Astrocyte of the spinal cord (primary cell): ENCODE results near the gene ZCWPW1.

Experiments
- DNase-seq: peaks from one replicate; pipeline ENCODE4 v3.0.0; 2011; ENCODE audit warnings: low read depth, low spot score
- H3K4me3 ChIP-seq: 2 replicates; pipeline ENCODE4 v1.5.1; 2011; ENCODE audit warnings: low read depth, mild to moderate bottlenecking, low read length, moderate library complexity
- CTCF ChIP-seq: IDR thresholded peaks from 2 replicates; pipeline ENCODE4 v1.5.1; 2012; ENCODE audit warnings: low read depth, mild to moderate bottlenecking, low read length, inconsistent platforms
- in situ Hi-C: cut with HindIII; loops from 2 replicates; pipeline ENCODE4 v1.10.0; 2017; ENCODE audit warnings: low sequenced_read_pairs

Gene ZCWPW1

DNA sequence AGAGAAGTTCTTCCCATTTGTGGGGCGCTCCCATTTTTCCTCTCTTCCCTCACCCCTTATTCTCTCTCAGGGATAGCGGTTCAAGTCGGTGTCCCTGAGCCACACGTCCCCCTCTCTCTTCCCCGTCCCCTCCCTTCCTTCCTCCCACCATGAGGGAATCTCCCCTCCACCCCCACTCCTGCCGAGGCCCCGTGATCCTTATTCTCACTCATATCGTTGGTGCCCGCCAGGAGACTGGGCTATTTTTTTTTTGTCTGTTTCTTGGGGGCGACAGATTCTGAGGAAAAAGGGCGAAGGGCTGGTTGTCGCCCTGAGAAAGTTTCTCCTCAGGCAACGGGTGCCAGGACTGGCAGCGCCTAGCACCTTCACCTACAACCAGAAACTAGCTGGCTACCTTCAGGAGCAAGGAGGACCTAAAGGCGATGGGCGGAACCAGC lies 723 bp downstream of the ZCWPW1 start:
- no peak for DNase-seq
- in situ Hi-C loops: no loop called here
- no peak for TF ChIP-seq CTCF
- peak overlapping the region; percentile 65 for H3K4me3 ChIP-seq

DNA sequence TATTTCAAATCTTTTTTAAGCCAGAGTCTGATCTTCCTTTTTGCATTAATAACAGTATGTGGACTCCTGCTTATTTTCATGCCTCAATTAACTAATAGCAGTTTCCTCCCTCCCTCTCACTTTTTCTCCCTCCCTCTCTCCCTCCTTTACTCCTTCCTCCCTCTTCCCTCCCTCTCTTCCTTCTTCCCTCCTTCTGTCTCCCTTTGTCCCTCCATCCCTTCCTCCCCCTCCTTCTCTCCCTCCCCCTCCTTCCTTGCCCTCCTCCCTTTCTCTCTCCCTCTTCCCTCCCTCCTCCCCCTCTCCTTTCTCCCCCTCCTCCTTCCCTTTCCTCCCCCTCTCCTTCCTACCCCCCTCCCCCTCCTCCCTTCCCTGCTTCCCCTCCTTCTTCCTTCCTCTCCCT lies 2.0 kb downstream of the ZCWPW1 start:
- H3K4me3 ChIP-seq: no peak overlapping the region
- no peak for TF ChIP-seq CTCF
- DNase-seq: no peak
- in situ Hi-C loops: no loop called here

DNA sequence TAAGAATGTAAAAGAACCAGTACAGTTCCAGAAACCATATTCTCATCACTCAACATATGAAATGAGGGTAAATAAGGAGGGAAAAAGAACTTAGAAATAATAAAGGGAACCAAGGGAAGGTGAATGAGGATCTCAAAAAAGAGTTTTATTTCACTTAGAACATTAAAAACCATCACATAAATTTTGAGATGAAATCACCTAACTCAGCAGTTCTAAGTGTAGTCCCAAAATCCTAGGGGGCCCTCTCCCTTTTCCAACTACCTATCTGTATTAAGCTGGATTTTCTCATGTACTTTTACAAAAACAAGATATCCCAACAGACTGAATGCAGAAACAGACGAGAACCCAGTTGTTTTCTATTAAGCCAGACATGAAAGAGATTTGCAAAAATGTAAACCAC lies 3.2 kb downstream of the ZCWPW1 start:
- no peak for TF ChIP-seq CTCF
- H3K4me3 ChIP-seq: no peak overlapping the region
- DNase-seq: no peak
- in situ Hi-C loops: no loop called here

DNA sequence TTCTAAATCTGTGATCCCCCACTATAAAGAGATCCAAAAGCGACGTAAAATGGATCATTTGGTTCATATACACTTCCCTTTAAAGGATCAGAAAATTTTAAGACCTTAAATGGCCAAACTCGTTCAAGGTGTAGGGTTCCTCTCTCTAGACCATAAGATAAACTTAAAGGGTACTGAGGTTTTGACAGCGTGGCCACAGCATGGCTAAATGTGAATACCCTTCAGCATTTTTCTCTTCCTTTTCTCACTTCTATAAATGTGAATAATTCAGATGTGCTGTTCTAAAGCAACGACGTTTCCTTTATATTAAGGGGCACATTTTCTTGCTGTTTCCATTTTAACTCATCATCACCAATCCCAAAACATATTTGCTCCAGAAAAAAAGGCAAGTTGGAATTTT lies 5.2 kb downstream of the ZCWPW1 start:
- TF ChIP-seq CTCF: no peak
- H3K4me3 ChIP-seq: no peak overlapping the region
- in situ Hi-C loops: no loop called here
- DNase-seq: no peak

DNA sequence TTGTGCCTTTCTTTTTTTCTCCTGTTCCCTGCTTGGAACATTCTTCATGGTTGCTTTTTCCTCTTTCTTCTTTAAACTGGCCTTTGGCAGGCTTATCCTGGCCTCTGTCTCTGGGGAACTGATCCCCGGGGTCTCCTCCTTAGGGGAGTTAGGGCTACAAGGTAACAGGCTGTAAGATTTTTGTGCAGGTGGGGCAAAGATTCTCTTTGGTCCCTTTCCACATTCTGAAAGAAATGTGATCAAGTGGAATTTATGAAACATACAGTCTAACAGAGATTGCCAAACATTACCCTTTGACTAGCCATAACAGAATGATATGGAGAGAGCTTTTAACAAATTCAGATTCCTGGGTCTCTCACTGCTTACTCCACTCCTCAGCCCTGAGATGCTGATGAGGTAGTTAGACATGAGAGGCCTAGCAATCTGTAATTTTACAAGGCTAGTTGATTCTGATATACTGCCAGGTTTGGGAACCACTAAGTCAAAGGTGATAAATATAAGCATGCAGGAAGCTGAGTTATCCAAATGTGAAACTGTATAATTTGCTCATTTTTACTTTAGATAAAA lies 8.8 kb downstream of the ZCWPW1 start:
- no peak for TF ChIP-seq CTCF
- no peak overlapping the region for H3K4me3 ChIP-seq
- no peak for DNase-seq
- in situ Hi-C loops: no loop called here

DNA sequence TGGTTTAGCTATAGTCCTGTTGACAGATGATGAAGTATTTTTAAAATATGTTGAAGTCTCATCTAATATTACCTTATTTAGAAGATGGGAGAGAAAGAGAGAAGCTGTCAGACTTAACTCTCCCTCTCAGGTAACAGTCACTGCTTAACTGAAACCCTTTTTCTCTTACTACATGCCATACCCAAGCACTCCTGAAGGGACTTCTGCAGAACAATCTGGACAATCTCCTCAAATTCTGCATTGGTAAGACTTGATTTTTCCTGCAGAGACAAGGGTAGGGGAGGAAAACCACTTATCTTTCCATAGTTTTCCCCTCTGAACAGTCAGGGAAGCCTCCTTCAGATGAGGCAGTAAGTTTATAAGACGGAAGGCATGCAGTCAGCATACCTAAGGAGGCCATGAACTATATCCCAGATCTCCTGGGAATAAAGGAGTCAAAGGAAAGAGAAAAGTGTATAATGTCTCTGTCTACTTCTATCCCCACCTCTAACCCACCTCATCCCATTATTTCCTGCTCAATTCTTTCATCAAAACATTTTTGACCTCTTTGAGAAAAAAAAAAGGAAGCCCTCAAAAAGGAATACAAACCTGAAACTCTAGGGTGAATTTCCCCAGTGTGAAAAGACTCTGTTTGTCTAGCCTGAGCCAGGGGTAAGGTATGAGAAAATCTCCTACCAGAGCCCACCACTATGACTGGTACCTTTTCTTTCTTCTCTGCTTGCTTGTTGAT lies 9.4 kb downstream of the ZCWPW1 start:
- in situ Hi-C loops: no loop called here
- TF ChIP-seq CTCF: no peak
- no peak for DNase-seq
- H3K4me3 ChIP-seq: no peak overlapping the region
